Aorta (tissue), 5 donors: Measurements from ENCODE around the gene ADAT3. TPM values are rescaled to one million over a fixed set of nuclear protein-coding genes. Genes with fewer than 3 reads are reported as not detected.
"Not testable (repeated sequence)": the region's sequence is repeated elsewhere in the genome, so short reads cannot be mapped to it uniquely, and the experiment has no call there.

Experiments
- ATAC-seq: fragments of 200-7000 bp; cut with Tn5 transposase; one replicate; pipeline ENCODE4 v1.9.1; 2022; ENCODE audit warnings: moderate library complexity; ENCODE audit not compliant: low FRiP score
- DNase-seq, 2 donors: peaks; one replicate each; pipeline ENCODE4 v3.0.0-alpha.2; 2020
- H3K27ac ChIP-seq, 2 donors: one replicate each; pipeline ENCODE4 v1.5.1; 2013; ENCODE audit warnings: low read length in 2 of 2, mild to moderate bottlenecking in 2 of 2, moderate library complexity in 2 of 2, control low read depth in 1 of 2, inconsistent platforms in 1 of 2, low read depth in 1 of 2
- H3K27me3 ChIP-seq, 2 donors: one replicate each; pipeline ENCODE4 v1.6.1; 2013; ENCODE audit warnings: control low read depth in 1 of 2, low read length in 1 of 2, mild to moderate bottlenecking in 1 of 2, moderate library complexity in 1 of 2; ENCODE audit not compliant: insufficient read depth in 2 of 2, control insufficient read depth in 1 of 2
- H3K36me3 ChIP-seq, 2 donors: one replicate each; pipeline ENCODE4 v1.6.1; 2013; ENCODE audit warnings: control low read depth in 1 of 2, low read length in 1 of 2, mild to moderate bottlenecking in 1 of 2; ENCODE audit not compliant: insufficient read depth in 2 of 2, control insufficient read depth in 1 of 2
- H3K4me1 ChIP-seq, 2 donors: one replicate each; pipeline ENCODE4 v1.6.1; 2013; ENCODE audit warnings: low read length in 2 of 2, control low read depth in 1 of 2, mild to moderate bottlenecking in 1 of 2, moderate library complexity in 1 of 2; ENCODE audit not compliant: insufficient read depth in 2 of 2, control insufficient read depth in 1 of 2
- H3K4me3 ChIP-seq, 2 donors: one replicate each; pipeline ENCODE4 v1.5.1; 2013; ENCODE audit warnings: low read length in 2 of 2, control low read depth in 1 of 2, mild to moderate bottlenecking in 1 of 2
- H3K9me3 ChIP-seq: one replicate; pipeline ENCODE4 v1.6.1; 2013; ENCODE audit warnings: mild to moderate bottlenecking, low read length; ENCODE audit not compliant: control insufficient read depth
- WGBS, 2 donors: extraction: QIAGEN DNeasy Blood & Tissue Kit; methylation state at CpG; one replicate each; pipeline ENCODE4 v1.1.7; 2013; 5-methylcytosine and 5-hydroxymethylcytosine counted together
- intact Hi-C, 2 donors: fragments of 100-400 bp; cut with DNase I; formaldehyde crosslinking; loops; one replicate each; pipeline versions ENCODE4 v1.14.2 to v1.15.0; 2022
- polyA plus RNA-seq, 2 donors: library from polyadenylated mRNA; stranded (reverse); fragments of 200-250 nt; gene quantifications; one replicate each; pipeline ENCODE4 v1.2.3, GENCODE V29; 2013
- total RNA-seq, 2 donors: library from RNA; stranded (reverse); fragmentation: NEBNext Ultra II Directional; extraction: Animal tissue kit (Norgen Biotek cat#: 25700); gene quantifications; one replicate each; pipeline ENCODE4 v1.2.1, GENCODE V29; 2021
- donor health status: healthy with polysubstance abuse.
- donor health status: Bipolar disorder and iron deficiency.
- donor health status: DM: no; HTN: no; CAD: no.
- donor health status: DM: no; HTN: no; CAD: no.
- donor health status: DM: yes; HTN: yes; CAD: no.

The ADAT3 gene
- total and polyA plus RNA-seq, 4 donors: 1.5 to 5.6 (median 4.4) TPM

GRCh38 chr19:1885398-1886119 lies 19.6 kb upstream of the ADAT3 start, which contains the start of gene ABHD17A:
TSS of gene ABHD17A (minus strand) at chr19:1885496. CDS start at chr19:1881566, 3,930 bp downstream.
- H3K27me3 ChIP-seq, H3K36me3 ChIP-seq, H3K4me1 ChIP-seq, H3K9me3 ChIP-seq, intact Hi-C loops: not testable (repeated sequence)
- 8 to 9% methylated on average over 32 to 46 of the region's 46 CpGs for WGBS, 2 donors
- H3K4me3 ChIP-seq: peak within 1 kb of the TSS; percentile 35 to 88
- ATAC-seq (peak; percentile 96), DNase-seq (peak; percentile 96 to 99)
- peak within 1 kb of the TSS in 1 of 2 donors; percentile 53 for H3K27ac ChIP-seq

GRCh38 chr19:1886360-1886759 lies 18.8 kb upstream of the ADAT3 start:
- H3K36me3 ChIP-seq, H3K27ac ChIP-seq, DNase-seq, H3K27me3 ChIP-seq, H3K9me3 ChIP-seq, H3K4me1 ChIP-seq, ATAC-seq, intact Hi-C loops, H3K4me3 ChIP-seq: not testable (repeated sequence)
- WGBS, 2 donors: 96% methylated on average over 15 of the region's 15 CpGs

- H3K27me3 ChIP-seq: no peaks in the 10 kb centered on the region
- no peaks in the 10 kb centered on the region for H3K4me1 ChIP-seq
- no peaks in the 10 kb centered on the region for H3K36me3 ChIP-seq
- WGBS, 2 donors: 93 to 94% methylated on average over 5 of the region's 5 CpGs
- intact Hi-C loops: no loop called here
- DNase-seq: no peak
- no peak overlapping the region for H3K27ac ChIP-seq
- H3K4me3 ChIP-seq: no peak overlapping the region
- ATAC-seq: no peak
- no peaks in the 10 kb centered on the region for H3K9me3 ChIP-seq
Observed at GRCh38 chr19:1888385-1888784, 16.8 kb upstream of the ADAT3 start.

GRCh38 chr19:1889907-1890306 lies 15.3 kb upstream of the ADAT3 start:
- no peaks in the 10 kb centered on the region for H3K9me3 ChIP-seq
- H3K4me1 ChIP-seq: no peaks in the 10 kb centered on the region
- no peaks in the 10 kb centered on the region for H3K36me3 ChIP-seq
- ATAC-seq: no peak
- H3K27ac ChIP-seq: no peak overlapping the region
- H3K4me3 ChIP-seq: no peak overlapping the region
- intact Hi-C loops: no loop called here
- H3K27me3 ChIP-seq: no peaks in the 10 kb centered on the region
- WGBS, 2 donors: 94 to 100% methylated on average over 1 of the region's 1 CpG
- no peak for DNase-seq

- no peaks in the 10 kb centered on the region for H3K36me3 ChIP-seq
- DNase-seq (no peak), ATAC-seq (no peak)
- H3K4me1 ChIP-seq: no peaks in the 10 kb centered on the region
- no peak overlapping the region for H3K27ac ChIP-seq
- no peaks in the 10 kb centered on the region for H3K9me3 ChIP-seq
- intact Hi-C loops: no loop called here
- no peak overlapping the region for H3K4me3 ChIP-seq
- 87% methylated on average over 17 of the region's 17 CpGs for WGBS, 2 donors
- no peaks in the 10 kb centered on the region for H3K27me3 ChIP-seq
Observed at GRCh38 chr19:1893791-1894190, 11.4 kb upstream of the ADAT3 start.

- H3K27ac ChIP-seq: no peak overlapping the region
- no peak for DNase-seq
- H3K4me3 ChIP-seq: no peak overlapping the region
- H3K27me3 ChIP-seq: no peaks in the 10 kb centered on the region
- 88 to 89% methylated on average over 13 of the region's 13 CpGs for WGBS, 2 donors
- H3K9me3 ChIP-seq: no peaks in the 10 kb centered on the region
- intact Hi-C loops: no loop called here
- no peaks in the 10 kb centered on the region for H3K4me1 ChIP-seq
- H3K36me3 ChIP-seq: no peaks in the 10 kb centered on the region
- ATAC-seq: no peak
Observed at GRCh38 chr19:1896508-1896907, 8.7 kb upstream of the ADAT3 start.

- Histone ChIP-seq H3K36me3 (no peaks in the 10 kb centered on the region), H3K27ac (no peak overlapping the region), H3K27me3 (no peaks in the 10 kb centered on the region), H3K9me3 (no peaks in the 10 kb centered on the region), H3K4me3 (no peak overlapping the region), H3K4me1 (no peaks in the 10 kb centered on the region)
- intact Hi-C loops: no loop called here
- peak in 1 of 2 donors; percentile 87 for DNase-seq
- no peak for ATAC-seq
- 88 to 94% methylated on average over 16 of the region's 16 CpGs for whole genome bisulfite sequencing, 2 donors
Observed at GRCh38 chr19:1901940-1902404, 3.2 kb upstream of the ADAT3 start.

- Histone ChIP-seq H3K27me3 (no peaks in the 10 kb centered on the region), H3K4me3 (no peak overlapping the region), H3K4me1 (no peaks in the 10 kb centered on the region), H3K9me3 (no peaks in the 10 kb centered on the region), H3K36me3 (no peaks in the 10 kb centered on the region), H3K27ac (peak overlapping the region in 1 of 2 donors; percentile 68)
- DNase-seq (no peak), ATAC-seq (no peak)
- 60 to 62% methylated on average over 6 of the region's 6 CpGs for WGBS, 2 donors
- intact Hi-C loops: no loop called here
Observed at GRCh38 chr19:1902923-1903322, 2.3 kb upstream of the ADAT3 start.

- WGBS, 2 donors: 26 to 32% methylated on average over 8 of the region's 8 CpGs
- ATAC-seq (peak; percentile 0), DNase-seq (no peak)
- no peaks in the 10 kb centered on the region for H3K9me3 ChIP-seq
- intact Hi-C loops: no loop called here
- no peaks in the 10 kb centered on the region for H3K4me1 ChIP-seq
- no peaks in the 10 kb centered on the region for H3K27me3 ChIP-seq
- H3K36me3 ChIP-seq: no peaks in the 10 kb centered on the region
- peak overlapping the region in 1 of 2 donors; percentile 20 for H3K27ac ChIP-seq
- no peak overlapping the region for H3K4me3 ChIP-seq
Observed at GRCh38 chr19:1904860-1905109, 414 bp upstream of the ADAT3 start.
